HL-60 (cell line): ENCODE results near the gene DNAJC18.

Source experiments
- DNase-seq, 2 experiments: peaks; one replicate each; pipeline ENCODE4 v3.0.0-alpha.2; 2010 to 2020; ENCODE audit warnings: low read depth in 1 of 2, low spot score in 1 of 2
- H3K27ac ChIP-seq: fragments of 250-450 bp; sonication (Bioruptor Pico); replicated peaks from 2 replicates; pipeline ENCODE4 v1.5.1; 2020; ENCODE audit warnings: mild to moderate bottlenecking, moderate library complexity
- H3K27me3 ChIP-seq: fragments of 250-450 bp; sonication (Bioruptor Pico); 2 replicates; pipeline ENCODE4 v1.5.1; 2021; ENCODE audit warnings: mild to moderate bottlenecking, moderate library complexity; ENCODE audit not compliant: insufficient read depth, poor library complexity, severe bottlenecking
- H3K4me3 ChIP-seq: replicated peaks from 2 replicates; pipeline ENCODE4 v1.5.1; 2011; ENCODE audit warnings: mild to moderate bottlenecking, control low read depth, low read length; ENCODE audit not compliant: insufficient read depth
- CTCF ChIP-seq: IDR thresholded peaks from one replicate; pipeline ENCODE4 v1.5.1; 2011; ENCODE audit warnings: low read length, control low read depth, inconsistent platforms; ENCODE audit not compliant: insufficient read depth
- GABPA ChIP-seq: IDR thresholded peaks from 2 replicates; pipeline ENCODE4 v1.6.1; 2012; ENCODE audit warnings: low read depth
- POLR2AphosphoS5 ChIP-seq: IDR thresholded peaks from 2 replicates; pipeline ENCODE4 v1.6.1; 2012; ENCODE audit warnings: low read depth
- SPI1 ChIP-seq: IDR thresholded peaks from 2 replicates; pipeline ENCODE4 v1.6.1; 2012; ENCODE audit warnings: low read depth, mild to moderate bottlenecking, borderline replicate concordance
- TF ChIP-seq, protein P1 (sequence below): IDR thresholded peaks from 2 replicates; pipeline ENCODE4 v1.6.1; 2012; ENCODE audit warnings: low read depth; ENCODE audit not compliant: insufficient replicate concordance

Gene DNAJC18

DNA sequence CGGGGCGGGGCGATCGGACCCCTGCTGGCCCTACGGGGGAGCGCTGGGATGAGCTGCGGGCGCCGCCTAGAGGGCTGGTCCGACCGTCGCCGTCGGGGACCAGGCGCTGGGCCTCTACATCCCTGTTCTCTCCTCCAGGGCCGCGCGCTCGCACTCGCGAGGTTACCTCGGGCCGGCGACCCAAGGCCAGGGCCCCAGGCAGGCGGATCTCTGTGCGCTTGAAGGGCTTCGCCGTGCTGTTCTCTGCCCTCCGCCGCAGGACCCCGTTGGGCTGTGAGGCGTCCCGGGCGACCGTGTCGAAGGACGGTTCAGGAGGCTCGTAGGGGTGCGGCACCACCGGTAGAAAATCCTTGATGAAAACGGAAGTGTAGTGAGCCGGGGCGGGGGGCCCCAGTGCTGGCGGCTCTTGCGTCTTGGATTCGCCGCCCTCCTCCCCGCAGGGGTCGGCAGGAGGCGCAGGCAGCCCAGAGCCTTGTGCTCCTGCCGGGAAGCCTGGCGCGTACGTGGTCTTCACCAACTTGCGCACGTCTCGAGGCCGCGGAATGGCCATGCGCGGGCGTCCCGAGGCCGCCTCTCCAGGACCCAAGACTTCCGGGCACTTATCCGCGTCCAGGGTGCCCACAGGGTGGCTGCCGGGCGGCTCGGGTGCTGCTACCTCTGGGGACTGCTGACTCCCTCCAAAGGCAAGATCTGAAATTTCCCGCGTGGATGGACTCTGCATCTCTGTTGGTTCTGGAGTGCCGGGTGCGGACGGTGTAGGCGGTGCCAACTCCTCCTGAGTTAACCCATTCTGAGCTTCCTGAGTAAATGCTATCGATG, 46.4 kb downstream of the DNAJC18 start:
- H3K27ac ChIP-seq, result peak overlapping the region; percentile 50
- TF ChIP-seq GABPA (no peak), SPI1 (peak; percentile 30; the same call in 1 of the 2 replicates), CTCF (no peak), POLR2AphosphoS5 (no peak)
- TF ChIP-seq, protein P1, sequence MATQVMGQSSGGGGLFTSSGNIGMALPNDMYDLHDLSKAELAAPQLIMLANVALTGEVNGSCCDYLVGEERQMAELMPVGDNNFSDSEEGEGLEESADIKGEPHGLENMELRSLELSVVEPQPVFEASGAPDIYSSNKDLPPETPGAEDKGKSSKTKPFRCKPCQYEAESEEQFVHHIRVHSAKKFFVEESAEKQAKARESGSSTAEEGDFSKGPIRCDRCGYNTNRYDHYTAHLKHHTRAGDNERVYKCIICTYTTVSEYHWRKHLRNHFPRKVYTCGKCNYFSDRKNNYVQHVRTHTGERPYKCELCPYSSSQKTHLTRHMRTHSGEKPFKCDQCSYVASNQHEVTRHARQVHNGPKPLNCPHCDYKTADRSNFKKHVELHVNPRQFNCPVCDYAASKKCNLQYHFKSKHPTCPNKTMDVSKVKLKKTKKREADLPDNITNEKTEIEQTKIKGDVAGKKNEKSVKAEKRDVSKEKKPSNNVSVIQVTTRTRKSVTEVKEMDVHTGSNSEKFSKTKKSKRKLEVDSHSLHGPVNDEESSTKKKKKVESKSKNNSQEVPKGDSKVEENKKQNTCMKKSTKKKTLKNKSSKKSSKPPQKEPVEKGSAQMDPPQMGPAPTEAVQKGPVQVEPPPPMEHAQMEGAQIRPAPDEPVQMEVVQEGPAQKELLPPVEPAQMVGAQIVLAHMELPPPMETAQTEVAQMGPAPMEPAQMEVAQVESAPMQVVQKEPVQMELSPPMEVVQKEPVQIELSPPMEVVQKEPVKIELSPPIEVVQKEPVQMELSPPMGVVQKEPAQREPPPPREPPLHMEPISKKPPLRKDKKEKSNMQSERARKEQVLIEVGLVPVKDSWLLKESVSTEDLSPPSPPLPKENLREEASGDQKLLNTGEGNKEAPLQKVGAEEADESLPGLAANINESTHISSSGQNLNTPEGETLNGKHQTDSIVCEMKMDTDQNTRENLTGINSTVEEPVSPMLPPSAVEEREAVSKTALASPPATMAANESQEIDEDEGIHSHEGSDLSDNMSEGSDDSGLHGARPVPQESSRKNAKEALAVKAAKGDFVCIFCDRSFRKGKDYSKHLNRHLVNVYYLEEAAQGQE, result no peak
- H3K27me3 ChIP-seq, result no peaks in the 10 kb centered on the region
- DNase-seq, result peak; percentile 38 to 62
- peak overlapping the region; percentile 29 for H3K4me3 ChIP-seq

DNA sequence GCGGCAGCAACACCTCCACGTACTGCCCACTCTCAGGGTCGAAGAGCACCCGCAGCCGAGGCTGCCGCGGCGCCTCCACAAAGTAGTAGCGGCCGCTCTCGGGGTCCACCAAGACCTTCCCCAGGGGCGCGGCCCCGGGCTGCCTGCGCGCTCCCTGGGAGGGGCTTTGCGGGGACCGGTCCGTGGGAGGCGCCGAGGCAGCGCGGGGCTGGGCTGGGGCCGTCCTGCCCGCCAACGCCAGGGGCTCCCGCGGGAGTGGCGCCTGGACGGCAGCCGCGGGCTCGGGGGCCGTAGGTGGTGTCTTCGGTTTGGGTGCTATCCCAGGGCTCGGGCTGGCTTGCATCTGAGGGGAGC, 47.0 kb downstream of the DNAJC18 start:
- Histone ChIP-seq H3K27me3 (no peaks in the 10 kb centered on the region), H3K27ac (no peak overlapping the region; the same call in none of the 2 replicates), H3K4me3 (peak overlapping the region; percentile 29; the same call in 1 of the 2 replicates)
- TF ChIP-seq, protein P1, result no peak
- no peak for TF ChIP-seq SPI1
- no peak for TF ChIP-seq POLR2AphosphoS5
- TF ChIP-seq CTCF, result no peak
- no peak for TF ChIP-seq GABPA
- DNase-seq, result no peak

DNA sequence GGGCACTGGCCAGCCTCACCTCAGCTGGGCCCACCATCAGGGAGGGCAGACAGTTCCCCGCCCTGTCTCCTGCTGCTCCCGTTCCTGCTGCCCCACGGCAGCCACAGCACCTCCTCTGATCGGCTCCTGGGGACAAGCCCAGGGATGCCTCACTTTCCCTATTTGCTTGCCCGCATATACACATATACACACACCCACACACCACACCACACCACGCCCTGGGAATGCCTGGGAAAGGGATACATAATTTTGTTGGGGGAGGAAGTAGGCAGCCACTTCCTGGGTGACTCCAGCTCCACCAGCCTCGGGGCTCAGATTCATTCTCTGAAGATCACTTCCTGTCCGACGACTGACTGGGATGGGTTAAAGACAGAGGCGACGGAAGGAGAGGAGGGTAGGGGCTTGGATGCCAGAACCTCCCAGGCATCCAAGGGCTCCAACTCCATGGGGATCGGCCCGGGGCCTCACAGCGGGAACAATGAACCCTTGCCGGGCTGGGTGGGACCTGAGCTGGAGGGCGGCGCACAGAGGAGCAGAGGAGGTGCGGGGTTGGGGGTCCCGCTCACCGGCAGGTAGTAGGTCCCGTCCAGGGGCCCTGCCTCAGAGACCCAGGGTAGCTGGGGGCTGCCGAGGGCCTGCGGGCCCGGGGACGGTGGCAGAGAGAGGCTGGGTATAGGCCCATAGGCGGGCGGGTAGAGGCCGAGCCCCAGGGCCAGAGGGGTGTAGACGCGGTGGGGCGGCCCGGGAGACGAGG, 47.6 kb downstream of the DNAJC18 start:
- no peak overlapping the region; the same call in 1 of the 2 replicates for H3K27ac ChIP-seq
- no peaks in the 10 kb centered on the region for H3K27me3 ChIP-seq
- no peak for DNase-seq
- no peak overlapping the region for H3K4me3 ChIP-seq
- TF ChIP-seq SPI1, result no peak; the same call in 1 of the 2 replicates
- no peak for TF ChIP-seq POLR2AphosphoS5
- TF ChIP-seq, protein P1, result no peak
- TF ChIP-seq CTCF, result no peak
- no peak for TF ChIP-seq GABPA
